ENCODE data around the gene LRRC25.

DNA sequence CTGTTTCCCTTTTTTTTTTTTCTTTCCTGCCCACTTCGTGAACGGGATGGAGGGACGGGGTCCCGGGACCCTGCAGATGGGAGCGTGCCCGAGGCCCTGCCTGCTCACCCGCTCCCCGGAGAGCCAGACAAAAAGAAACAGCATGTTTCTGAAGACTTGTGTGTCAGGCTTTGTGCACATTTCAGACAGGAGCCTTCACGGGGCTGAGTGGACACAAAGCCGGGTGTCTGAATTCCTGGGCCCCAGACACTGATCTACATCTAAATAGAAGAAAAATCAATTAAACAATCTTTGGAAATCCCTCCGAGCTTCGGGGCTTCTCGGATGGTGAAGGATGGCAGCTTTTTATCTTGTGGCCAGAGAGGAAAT is 52.9 kb downstream of the LRRC25 start:
- TF ChIP-seq CTCF (IDR thresholded peaks at IDR 0.05) (no peak), JUN (CRISPR knock-in tag; IDR thresholded peaks at IDR 0.05) (no peak), FOXJ3 (CRISPR knock-in tag; IDR thresholded peaks at IDR 0.05; ENCODE audit: borderline replicate concordance) (no peak), MAX (CRISPR knock-in tag; IDR thresholded peaks at IDR 0.05) (no peak), AR (CRISPR knock-in tag; IDR thresholded peaks at IDR 0.05) (no peak)
- TF ChIP-seq, protein P1, sequence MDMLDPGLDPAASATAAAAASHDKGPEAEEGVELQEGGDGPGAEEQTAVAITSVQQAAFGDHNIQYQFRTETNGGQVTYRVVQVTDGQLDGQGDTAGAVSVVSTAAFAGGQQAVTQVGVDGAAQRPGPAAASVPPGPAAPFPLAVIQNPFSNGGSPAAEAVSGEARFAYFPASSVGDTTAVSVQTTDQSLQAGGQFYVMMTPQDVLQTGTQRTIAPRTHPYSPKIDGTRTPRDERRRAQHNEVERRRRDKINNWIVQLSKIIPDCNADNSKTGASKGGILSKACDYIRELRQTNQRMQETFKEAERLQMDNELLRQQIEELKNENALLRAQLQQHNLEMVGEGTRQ (CRISPR knock-in tag; IDR thresholded peaks at IDR 0.05) = no peak
- TF ChIP-seq, protein P2, sequence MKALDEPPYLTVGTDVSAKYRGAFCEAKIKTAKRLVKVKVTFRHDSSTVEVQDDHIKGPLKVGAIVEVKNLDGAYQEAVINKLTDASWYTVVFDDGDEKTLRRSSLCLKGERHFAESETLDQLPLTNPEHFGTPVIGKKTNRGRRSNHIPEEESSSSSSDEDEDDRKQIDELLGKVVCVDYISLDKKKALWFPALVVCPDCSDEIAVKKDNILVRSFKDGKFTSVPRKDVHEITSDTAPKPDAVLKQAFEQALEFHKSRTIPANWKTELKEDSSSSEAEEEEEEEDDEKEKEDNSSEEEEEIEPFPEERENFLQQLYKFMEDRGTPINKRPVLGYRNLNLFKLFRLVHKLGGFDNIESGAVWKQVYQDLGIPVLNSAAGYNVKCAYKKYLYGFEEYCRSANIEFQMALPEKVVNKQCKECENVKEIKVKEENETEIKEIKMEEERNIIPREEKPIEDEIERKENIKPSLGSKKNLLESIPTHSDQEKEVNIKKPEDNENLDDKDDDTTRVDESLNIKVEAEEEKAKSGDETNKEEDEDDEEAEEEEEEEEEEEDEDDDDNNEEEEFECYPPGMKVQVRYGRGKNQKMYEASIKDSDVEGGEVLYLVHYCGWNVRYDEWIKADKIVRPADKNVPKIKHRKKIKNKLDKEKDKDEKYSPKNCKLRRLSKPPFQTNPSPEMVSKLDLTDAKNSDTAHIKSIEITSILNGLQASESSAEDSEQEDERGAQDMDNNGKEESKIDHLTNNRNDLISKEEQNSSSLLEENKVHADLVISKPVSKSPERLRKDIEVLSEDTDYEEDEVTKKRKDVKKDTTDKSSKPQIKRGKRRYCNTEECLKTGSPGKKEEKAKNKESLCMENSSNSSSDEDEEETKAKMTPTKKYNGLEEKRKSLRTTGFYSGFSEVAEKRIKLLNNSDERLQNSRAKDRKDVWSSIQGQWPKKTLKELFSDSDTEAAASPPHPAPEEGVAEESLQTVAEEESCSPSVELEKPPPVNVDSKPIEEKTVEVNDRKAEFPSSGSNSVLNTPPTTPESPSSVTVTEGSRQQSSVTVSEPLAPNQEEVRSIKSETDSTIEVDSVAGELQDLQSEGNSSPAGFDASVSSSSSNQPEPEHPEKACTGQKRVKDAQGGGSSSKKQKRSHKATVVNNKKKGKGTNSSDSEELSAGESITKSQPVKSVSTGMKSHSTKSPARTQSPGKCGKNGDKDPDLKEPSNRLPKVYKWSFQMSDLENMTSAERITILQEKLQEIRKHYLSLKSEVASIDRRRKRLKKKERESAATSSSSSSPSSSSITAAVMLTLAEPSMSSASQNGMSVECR (CRISPR knock-in tag; IDR thresholded peaks at IDR 0.05; ENCODE audit: borderline replicate concordance) = no peak
- TF ChIP-seq, protein P3, sequence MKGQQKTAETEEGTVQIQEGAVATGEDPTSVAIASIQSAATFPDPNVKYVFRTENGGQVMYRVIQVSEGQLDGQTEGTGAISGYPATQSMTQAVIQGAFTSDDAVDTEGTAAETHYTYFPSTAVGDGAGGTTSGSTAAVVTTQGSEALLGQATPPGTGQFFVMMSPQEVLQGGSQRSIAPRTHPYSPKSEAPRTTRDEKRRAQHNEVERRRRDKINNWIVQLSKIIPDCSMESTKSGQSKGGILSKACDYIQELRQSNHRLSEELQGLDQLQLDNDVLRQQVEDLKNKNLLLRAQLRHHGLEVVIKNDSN (CRISPR knock-in tag; IDR thresholded peaks at IDR 0.05) = no peak
- TF ChIP-seq, protein P4, sequence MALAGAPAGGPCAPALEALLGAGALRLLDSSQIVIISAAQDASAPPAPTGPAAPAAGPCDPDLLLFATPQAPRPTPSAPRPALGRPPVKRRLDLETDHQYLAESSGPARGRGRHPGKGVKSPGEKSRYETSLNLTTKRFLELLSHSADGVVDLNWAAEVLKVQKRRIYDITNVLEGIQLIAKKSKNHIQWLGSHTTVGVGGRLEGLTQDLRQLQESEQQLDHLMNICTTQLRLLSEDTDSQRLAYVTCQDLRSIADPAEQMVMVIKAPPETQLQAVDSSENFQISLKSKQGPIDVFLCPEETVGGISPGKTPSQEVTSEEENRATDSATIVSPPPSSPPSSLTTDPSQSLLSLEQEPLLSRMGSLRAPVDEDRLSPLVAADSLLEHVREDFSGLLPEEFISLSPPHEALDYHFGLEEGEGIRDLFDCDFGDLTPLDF (CRISPR knock-in tag; IDR thresholded peaks at IDR 0.05) = no peak
- TF ChIP-seq, protein P5, sequence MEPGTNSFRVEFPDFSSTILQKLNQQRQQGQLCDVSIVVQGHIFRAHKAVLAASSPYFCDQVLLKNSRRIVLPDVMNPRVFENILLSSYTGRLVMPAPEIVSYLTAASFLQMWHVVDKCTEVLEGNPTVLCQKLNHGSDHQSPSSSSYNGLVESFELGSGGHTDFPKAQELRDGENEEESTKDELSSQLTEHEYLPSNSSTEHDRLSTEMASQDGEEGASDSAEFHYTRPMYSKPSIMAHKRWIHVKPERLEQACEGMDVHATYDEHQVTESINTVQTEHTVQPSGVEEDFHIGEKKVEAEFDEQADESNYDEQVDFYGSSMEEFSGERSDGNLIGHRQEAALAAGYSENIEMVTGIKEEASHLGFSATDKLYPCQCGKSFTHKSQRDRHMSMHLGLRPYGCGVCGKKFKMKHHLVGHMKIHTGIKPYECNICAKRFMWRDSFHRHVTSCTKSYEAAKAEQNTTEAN (CRISPR knock-in tag; IDR thresholded peaks at IDR 0.05) = no peak

Measured in WTC11 (cell line).